GM23248 (cell line): ENCODE measurements around the gene SNAP25. TPM values are rescaled to one million over a fixed set of nuclear protein-coding genes. Genes with fewer than 3 reads are reported as not detected.

ENCODE experiments used
- DNase-seq: peaks from one replicate; pipeline ENCODE4 v3.0.0-alpha.2; 2015
- H2AFZ ChIP-seq: fragments of 200-600 bp; sonication (generic); 2 replicates; pipeline ENCODE4 v1.6.1; 2016; ENCODE audit warnings: antibody characterized with exemption
- H3F3A ChIP-seq: fragments of 200-600 bp; sonication (generic); 2 replicates; pipeline ENCODE4 v1.6.1; 2016; ENCODE audit warnings: mild to moderate bottlenecking, antibody characterized with exemption, mixed run types; ENCODE audit not compliant: insufficient read depth
- H3K27ac ChIP-seq: fragments of 200-600 bp; sonication (generic); 2 replicates; pipeline ENCODE4 v1.5.1; 2016; ENCODE audit warnings: mild to moderate bottlenecking
- H3K27me3 ChIP-seq: fragments of 200-600 bp; sonication (generic); replicated peaks from 2 replicates; pipeline ENCODE4 v1.6.1; 2016; ENCODE audit warnings: mild to moderate bottlenecking; ENCODE audit not compliant: insufficient read depth
- H3K36me3 ChIP-seq: fragments of 200-600 bp; sonication (generic); 2 replicates; pipeline ENCODE4 v1.6.1; 2016; ENCODE audit warnings: low read depth, mild to moderate bottlenecking
- H3K4me1 ChIP-seq: fragments of 200-600 bp; sonication (generic); 2 replicates; pipeline ENCODE4 v1.6.1; 2016; ENCODE audit warnings: mild to moderate bottlenecking; ENCODE audit not compliant: insufficient read depth
- H3K4me2 ChIP-seq: fragments of 200-600 bp; sonication (generic); one replicate; pipeline ENCODE4 v1.6.1; 2016; ENCODE audit warnings: mild to moderate bottlenecking; ENCODE audit not compliant: unreplicated experiment
- H3K4me3 ChIP-seq: fragments of 200-600 bp; sonication (generic); 2 replicates; pipeline ENCODE4 v1.5.1; 2016; ENCODE audit warnings: mild to moderate bottlenecking
- H3K79me2 ChIP-seq: fragments of 200-600 bp; sonication (generic); 2 replicates; pipeline ENCODE4 v1.6.1; 2016; ENCODE audit warnings: mild to moderate bottlenecking; ENCODE audit not compliant: insufficient read depth
- H3K9ac ChIP-seq: fragments of 200-600 bp; sonication (generic); 2 replicates; pipeline ENCODE4 v1.6.1; 2016; ENCODE audit warnings: mild to moderate bottlenecking
- H3K9me2 ChIP-seq: fragments of 200-600 bp; sonication (generic); 2 replicates; pipeline ENCODE4 v1.6.1; 2016; ENCODE audit warnings: mixed run types, mild to moderate bottlenecking, moderate library complexity; ENCODE audit not compliant: insufficient read depth
- H3K9me3 ChIP-seq: fragments of 200-600 bp; sonication (generic); one replicate; pipeline ENCODE4 v1.6.1; 2017; ENCODE audit warnings: low read depth
- H4K20me1 ChIP-seq: fragments of 200-600 bp; sonication (generic); 2 replicates; pipeline ENCODE4 v1.6.0; 2016; ENCODE audit not compliant: insufficient read depth
- EZH2 ChIP-seq: fragments of 200-600 bp; sonication (generic); IDR thresholded peaks from 2 replicates; pipeline ENCODE4 v1.6.1; 2018; ENCODE audit warnings: antibody characterized with exemption, mild to moderate bottlenecking; ENCODE audit not compliant: insufficient read depth, poor library complexity, severe bottlenecking
- EZH2phosphoT487 ChIP-seq: fragments of 200-600 bp; sonication (generic); IDR thresholded peaks from 2 replicates; pipeline ENCODE4 v1.6.1; 2018; ENCODE audit warnings: antibody characterized with exemption, moderate library complexity, mild to moderate bottlenecking, low read depth; ENCODE audit not compliant: insufficient read depth
- whole genome bisulfite sequencing, 2 experiments: methylation state at CpG; one replicate each; pipeline ENCODE4 v1.1.6; 2015 to 2017; ENCODE audit warnings: low lambda C conversion rate in 2 of 2, low coverage in 1 of 2; ENCODE audit errors: missing lambda C conversion rate in 2 of 2; 5-methylcytosine and 5-hydroxymethylcytosine counted together
- in situ Hi-C: fragments of 300-500 bp; cut with MboI; formaldehyde crosslinking; loops from 2 replicates; pipeline ENCODE4 v1.15.0; 2020
- polyA plus RNA-seq: library from polyadenylated mRNA; unstranded; fragments of >200 nt; fragmentation: Nextera tagmentation; extraction: Ambion mirVana; gene quantifications from 2 replicates; pipeline ENCODE4 v1.2.1, GENCODE V29; 2016
- total RNA-seq: library from RNA; depleted of rRNA; stranded (reverse); fragments of >200 nt; shearing (Covaris generic); gene quantifications from 2 replicates; pipeline ENCODE4 v1.2.3, GENCODE V29; 2014

Gene SNAP25
- total and polyA plus RNA-seq, 2 experiments from 2014 or later: 0.09 TPM; not detected in 1

DNA sequence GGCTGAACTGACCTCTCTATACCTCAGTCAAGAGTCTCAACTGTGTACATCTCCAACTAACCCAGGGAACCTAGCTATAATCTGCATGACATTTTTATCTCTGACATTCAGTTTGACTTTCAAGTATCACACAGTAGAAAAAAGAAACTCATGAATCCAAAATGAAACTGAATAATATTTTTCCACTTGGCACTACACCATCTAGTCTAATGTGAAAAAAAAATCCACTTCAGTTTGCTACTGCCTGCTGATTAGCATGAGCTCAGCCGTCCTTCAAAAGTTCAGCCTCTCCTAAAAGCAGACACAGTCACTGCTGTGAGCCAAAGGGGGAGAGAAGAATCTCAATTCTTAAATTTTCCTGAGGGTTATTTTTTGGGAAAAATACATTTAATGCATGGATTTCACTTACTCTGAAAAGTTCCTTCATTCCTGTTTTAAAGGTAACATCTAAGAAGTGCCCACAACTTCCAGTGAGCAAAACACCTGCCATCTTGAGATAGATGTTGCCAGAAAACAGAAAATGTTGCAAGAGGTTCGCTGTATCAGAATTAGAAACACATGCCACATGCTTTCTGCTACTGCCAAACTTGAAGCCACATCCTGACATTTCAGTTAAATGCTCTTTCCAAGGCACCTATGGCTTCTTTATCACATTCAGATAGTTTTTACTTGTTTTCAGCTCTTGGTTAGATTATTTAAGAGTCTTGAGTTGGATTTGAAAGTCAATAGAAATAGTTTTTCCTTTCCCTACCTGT is 120.0 kb downstream of the SNAP25 start:
- no peak for DNase-seq
- Histone ChIP-seq H3K4me1 (peaks cover 4% of the 10 kb centered on the region; the same call in 1 of the 2 replicates), H3K9me3 (no peaks in the 10 kb centered on the region), H3K9ac (no peak overlapping the region), H3K4me3 (no peak overlapping the region), H3K36me3 (no peaks in the 10 kb centered on the region), H3K27ac (no peak overlapping the region), H3K79me2 (no peaks in the 10 kb centered on the region), H3K4me2 (no peak overlapping the region), H3K27me3 (peaks cover 9% of the 10 kb centered on the region), H3F3A (0 out of 2 replicates have a peak, but pooled peaks cover 8% of the 10 kb centered on the region), H4K20me1 (no peaks in the 10 kb centered on the region), H2AFZ (no peak overlapping the region), H3K9me2 (no peaks in the 10 kb centered on the region)
- in situ Hi-C loops: no loop called here
- WGBS, 2 experiments: 7 to 9% methylated on average over 2 of the region's 2 CpGs
- no peak for TF ChIP-seq EZH2
- TF ChIP-seq EZH2phosphoT487: no peak

DNA sequence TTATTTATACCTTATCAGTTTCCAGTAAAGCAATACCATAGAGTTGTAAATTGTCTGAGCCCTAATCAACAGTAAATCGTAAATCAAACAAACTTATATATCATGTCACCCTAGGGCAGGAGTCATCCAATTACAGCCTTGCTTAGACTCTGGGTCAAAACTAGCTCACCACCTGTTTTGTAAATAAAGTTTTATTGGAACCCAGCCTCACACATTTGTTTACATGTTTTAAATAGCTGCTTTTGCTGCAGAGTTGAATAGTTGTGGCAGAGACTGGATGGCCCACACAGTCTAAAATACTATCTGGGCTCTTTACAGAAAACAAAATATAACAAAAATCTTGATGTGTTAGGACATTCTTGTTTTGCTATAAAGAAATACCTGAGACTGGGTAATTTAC is 121.0 kb downstream of the SNAP25 start:
- Histone ChIP-seq H3K9ac (no peak overlapping the region), H3F3A (0 out of 2 replicates have a peak, but pooled peaks cover 8% of the 10 kb centered on the region), H3K4me1 (peaks cover 4% of the 10 kb centered on the region; the same call in 1 of the 2 replicates), H3K9me3 (no peaks in the 10 kb centered on the region), H3K4me2 (no peak overlapping the region), H3K36me3 (no peaks in the 10 kb centered on the region), H4K20me1 (no peaks in the 10 kb centered on the region), H3K79me2 (no peaks in the 10 kb centered on the region), H2AFZ (no peak overlapping the region), H3K27ac (no peak overlapping the region), H3K9me2 (no peaks in the 10 kb centered on the region), H3K27me3 (peaks cover 9% of the 10 kb centered on the region; the same call in 1 of the 2 replicates), H3K4me3 (no peak overlapping the region)
- no peak for DNase-seq
- WGBS, 2 experiments: 32 to 58% methylated on average over 1 of the region's 1 CpG
- TF ChIP-seq EZH2 (no peak), EZH2phosphoT487 (no peak)
- in situ Hi-C loops: no loop called here

DNA sequence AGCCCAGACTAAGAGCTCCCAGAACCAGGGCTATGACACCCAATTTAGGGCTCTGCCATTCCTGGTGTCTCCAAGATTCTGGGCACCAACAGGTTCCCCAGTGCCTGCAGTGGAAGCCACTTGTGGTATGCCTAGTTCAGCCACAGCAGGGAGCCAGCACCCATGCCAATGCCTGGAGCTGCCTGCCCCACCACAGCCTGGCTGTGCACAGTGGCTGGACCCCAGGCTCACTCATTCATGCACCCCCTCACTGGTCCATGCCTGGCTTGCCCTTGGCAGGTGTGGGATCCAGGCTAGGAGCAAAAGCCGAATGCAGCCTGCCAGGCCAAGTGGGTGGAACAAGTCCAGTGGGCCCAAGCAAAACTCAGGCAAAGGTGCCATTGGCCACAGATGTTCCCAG is 123.5 kb downstream of the SNAP25 start:
- H3K36me3 ChIP-seq: no peaks in the 10 kb centered on the region
- no peak overlapping the region for H3K4me2 ChIP-seq
- WGBS, 2 experiments: 31 to 39% methylated on average over 1 of the region's 1 CpG
- TF ChIP-seq EZH2phosphoT487 (no peak), EZH2 (no peak)
- no peak overlapping the region for H2AFZ ChIP-seq
- no peak for DNase-seq
- no peak overlapping the region for H3K4me3 ChIP-seq
- H3K79me2 ChIP-seq: no peaks in the 10 kb centered on the region
- no peak overlapping the region for H3K9ac ChIP-seq
- no peaks in the 10 kb centered on the region for H4K20me1 ChIP-seq
- 0 out of 2 replicates have a peak, but pooled peaks cover 2% of the 10 kb centered on the region for H3K27me3 ChIP-seq
- in situ Hi-C loops: no loop called here
- no peaks in the 10 kb centered on the region for H3K9me3 ChIP-seq
- no peak overlapping the region for H3K27ac ChIP-seq
- H3K9me2 ChIP-seq: no peaks in the 10 kb centered on the region
- H3F3A ChIP-seq: 0 out of 2 replicates have a peak, but pooled peaks cover 5% of the 10 kb centered on the region
- H3K4me1 ChIP-seq: peaks cover 4% of the 10 kb centered on the region; the same call in 1 of the 2 replicates

DNA sequence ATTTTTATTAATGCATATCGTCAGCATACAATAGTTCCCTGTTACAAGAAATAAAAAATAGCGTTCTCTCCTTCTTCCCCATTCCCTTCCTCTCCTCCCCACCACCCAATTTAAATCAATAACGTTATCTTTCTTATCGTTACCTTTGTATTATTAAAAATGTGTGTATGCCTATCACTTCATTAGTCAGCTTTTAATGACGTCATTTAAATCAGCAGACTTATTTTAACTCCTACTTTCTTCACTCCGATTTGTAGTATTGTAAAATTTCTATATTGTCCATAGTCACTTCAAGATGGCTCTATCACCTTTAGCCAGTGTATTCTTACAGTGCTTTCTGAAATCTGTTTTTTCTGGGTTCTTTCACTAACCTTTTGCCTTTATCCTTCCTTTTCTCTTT is 126.3 kb downstream of the SNAP25 start:
- H3K79me2 ChIP-seq: no peaks in the 10 kb centered on the region
- in situ Hi-C loops: no loop called here
- 72 to 75% methylated on average over 6 of the region's 6 CpGs for WGBS, 2 experiments

More for the DNA sequence above, 126.3 kb downstream of the SNAP25 start:
- no peaks in the 10 kb centered on the region for H3K9me2 ChIP-seq
- no peaks in the 10 kb centered on the region for H4K20me1 ChIP-seq
- no peak overlapping the region for H2AFZ ChIP-seq
- H3K27ac ChIP-seq: no peak overlapping the region
- H3K4me2 ChIP-seq: no peak overlapping the region
- no peak overlapping the region for H3K4me3 ChIP-seq
- no peaks in the 10 kb centered on the region for H3F3A ChIP-seq
- 0 out of 2 replicates have a peak, but pooled peaks cover 2% of the 10 kb centered on the region for H3K27me3 ChIP-seq
- DNase-seq: no peak
- no peak for TF ChIP-seq EZH2
- no peak for TF ChIP-seq EZH2phosphoT487
- no peaks in the 10 kb centered on the region for H3K36me3 ChIP-seq
- H3K9ac ChIP-seq: no peak overlapping the region
- no peaks in the 10 kb centered on the region for H3K9me3 ChIP-seq
- no peaks in the 10 kb centered on the region for H3K4me1 ChIP-seq
